HepG2 (cell line): Measurements from ENCODE around the gene SH3TC2.

ENCODE experiments used
- CEBPB ChIP-seq: IDR thresholded peaks from 2 replicates; pipeline ENCODE4 v1.6.1; 2011; ENCODE audit warnings: low read depth, low read length, improper control_type of control experiment, borderline replicate concordance
- CTCF ChIP-seq: sonication (generic); formaldehyde crosslinking; IDR thresholded peaks from 2 replicates; pipeline ENCODE4 v1.5.0; 2020; ENCODE audit warnings: mild to moderate bottlenecking, missing genetic modification reagents, moderate library complexity
- HMG20B ChIP-seq: conservative IDR thresholded peaks from 2 replicates; pipeline ENCODE4 v1.6.1; 2016; ENCODE audit warnings: missing genetic modification reagents, missing compliant biosample characterization
- POLR2A ChIP-seq, 2 experiments: IDR thresholded peaks; 2 replicates each; pipeline ENCODE4 v1.6.1; 2011; ENCODE audit warnings: low read depth in 2 of 2, low read length in 2 of 2, mild to moderate bottlenecking in 1 of 2, moderate library complexity in 1 of 2; ENCODE audit not compliant: insufficient read depth in 1 of 2
- POLR2AphosphoS5 ChIP-seq: IDR thresholded peaks from 2 replicates; pipeline ENCODE4 v1.6.1; 2012; ENCODE audit warnings: low read depth, low read length
- SOX6 ChIP-seq, 2 experiments: fragments of 450-650 bp in 1 of 2; sonication (generic) in 1 of 2; formaldehyde crosslinking in 1 of 2; IDR thresholded peaks; 2 replicates each; pipeline versions ENCODE4 v1.4.0 to v1.6.1; 2017 to 2020; ENCODE audit warnings: antibody characterized with exemption in 1 of 2, mild to moderate bottlenecking in 1 of 2, missing genetic modification reagents in 1 of 2
- ZKSCAN1 ChIP-seq: fragments of 150-350 bp; IDR thresholded peaks from 2 replicates; pipeline ENCODE4 v1.6.1; 2014; ENCODE audit warnings: low read length
- ZNF101 ChIP-seq: sonication (generic); formaldehyde crosslinking; IDR thresholded peaks from 2 replicates; pipeline ENCODE4 v1.4.0; 2020; ENCODE audit warnings: mild to moderate bottlenecking, low read depth, missing genetic modification reagents, borderline replicate concordance
- ZNF652 ChIP-seq: IDR thresholded peaks from 2 replicates; pipeline ENCODE4 v1.6.1; 2016; ENCODE audit warnings: low read depth, borderline replicate concordance

GRCh38 chr5:149036168-149036567, 26.7 kb downstream of the SH3TC2 start:
- TF ChIP-seq CTCF (CRISPR knock-in tag) (no peak), CEBPB (no peak), POLR2A (IDR thresholded peaks at IDR 0.05; ENCODE audit: insufficient read depth in 1 of 2, low read depth in 2 of 2, low read length in 2 of 2) (no peak), ZKSCAN1 (no peak), HMG20B (CRISPR knock-in tag) (no peak), SOX6 (IDR thresholded peaks at IDR 0.05) (no peak), SOX6 (CRISPR knock-in tag; IDR thresholded peaks at IDR 0.05) (no peak), POLR2AphosphoS5 (no peak), ZNF652 (CRISPR knock-in tag) (no peak), ZNF101 (CRISPR knock-in tag) (no peak)
